Memory B cell (primary cell): Measurements from ENCODE around the gene RNF31.
A peak's percentile ranks its signal among the peaks of the same experiment; 100 is the strongest.
"Not testable (repeated sequence)": the region's sequence is repeated elsewhere in the genome, so short reads cannot be mapped to it uniquely, and the experiment has no call there.

ENCODE experiments used
- ATAC-seq: fragments of 150-1000 bp; cut with Tn5 transposase; 2 replicates; pipeline ENCODE4 v1.10.0; 2021; ENCODE audit warnings: low read depth, mild to moderate bottlenecking, moderate library complexity
- DNase-seq, 2 donors: peaks; one replicate each; pipeline ENCODE4 v3.0.0; 2022; ENCODE audit warnings: low spot score in 2 of 2
- H3K27ac Mint-ChIP-seq: one replicate; pipeline ENCODE4 v1.8.0; 2022; ENCODE audit warnings: mild to moderate bottlenecking, moderate library complexity, mixed read lengths
- H3K27me3 Mint-ChIP-seq: one replicate; pipeline ENCODE4 v1.8.0; 2022; ENCODE audit warnings: mixed read lengths
- H3K36me3 Mint-ChIP-seq: one replicate; pipeline ENCODE4 v1.8.0; 2022; ENCODE audit warnings: mild to moderate bottlenecking, mixed read lengths
- H3K4me1 Mint-ChIP-seq: one replicate; pipeline ENCODE4 v1.8.0; 2022; ENCODE audit warnings: mixed read lengths
- H3K4me3 Mint-ChIP-seq: one replicate; pipeline ENCODE4 v1.8.0; 2022; ENCODE audit warnings: mild to moderate bottlenecking, moderate library complexity, mixed read lengths
- H3K9me3 Mint-ChIP-seq: one replicate; pipeline ENCODE4 v1.8.0; 2022; ENCODE audit warnings: mixed read lengths

RNF31 gene

DNA sequence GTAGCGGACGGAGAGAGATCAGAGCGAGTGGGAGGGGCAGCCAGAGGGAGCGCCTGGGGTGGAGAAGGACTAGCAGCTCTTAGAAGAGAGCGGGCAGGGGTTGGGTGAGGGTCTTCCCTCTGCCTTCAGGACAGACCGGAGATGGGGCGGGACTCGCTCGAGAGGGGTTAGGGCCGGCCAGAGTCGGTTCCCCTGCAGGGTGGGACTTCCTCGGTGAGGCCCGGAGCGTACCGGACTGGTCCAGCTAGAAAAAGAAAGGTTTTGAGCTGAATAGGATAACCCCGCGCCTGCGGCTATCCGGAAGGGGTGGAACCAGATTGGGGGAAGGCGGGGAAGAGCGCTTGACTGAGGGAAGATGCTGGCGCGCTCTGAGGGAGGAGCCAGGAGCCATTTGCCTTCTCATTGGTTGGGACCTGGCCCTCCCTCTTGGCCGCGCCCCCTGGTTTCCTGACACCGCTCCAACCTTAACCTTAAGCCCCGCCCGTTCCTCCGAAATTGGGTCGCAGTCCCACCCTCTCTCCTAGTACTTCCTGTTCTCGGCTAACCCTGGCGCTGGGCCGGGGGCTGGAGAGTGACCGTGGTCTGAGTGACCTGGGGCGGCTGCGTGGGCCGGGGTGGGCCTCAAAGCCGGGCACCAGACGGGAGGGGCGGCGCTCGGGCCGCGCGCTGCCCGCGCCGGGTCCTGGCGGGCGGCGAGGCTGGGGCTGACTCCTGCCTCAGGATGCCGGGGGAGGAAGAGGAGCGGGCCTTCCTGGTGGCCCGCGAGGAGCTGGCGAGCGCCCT, at the start of gene RNF31:
Gene RNF31, plus strand, starts transcription at position 521 of the 783 bp plus-strand sequence. Its CDS starts 201 bp downstream, at position 722.
- no peaks in the 10 kb centered on the region for H3K9me3 Mint-ChIP-seq
- peak within 1 kb of the TSS; percentile 89 for H3K27ac Mint-ChIP-seq
- H3K36me3 Mint-ChIP-seq: peaks cover 25% of the 10 kb centered on the region
- ATAC-seq (peak; percentile 83), DNase-seq (peak; percentile 90 to 95)
- H3K4me3 Mint-ChIP-seq: peak within 1 kb of the TSS; percentile 99
- H3K27me3 Mint-ChIP-seq: no peaks in the 10 kb centered on the region
- peaks cover 47% of the 10 kb centered on the region for H3K4me1 Mint-ChIP-seq

DNA sequence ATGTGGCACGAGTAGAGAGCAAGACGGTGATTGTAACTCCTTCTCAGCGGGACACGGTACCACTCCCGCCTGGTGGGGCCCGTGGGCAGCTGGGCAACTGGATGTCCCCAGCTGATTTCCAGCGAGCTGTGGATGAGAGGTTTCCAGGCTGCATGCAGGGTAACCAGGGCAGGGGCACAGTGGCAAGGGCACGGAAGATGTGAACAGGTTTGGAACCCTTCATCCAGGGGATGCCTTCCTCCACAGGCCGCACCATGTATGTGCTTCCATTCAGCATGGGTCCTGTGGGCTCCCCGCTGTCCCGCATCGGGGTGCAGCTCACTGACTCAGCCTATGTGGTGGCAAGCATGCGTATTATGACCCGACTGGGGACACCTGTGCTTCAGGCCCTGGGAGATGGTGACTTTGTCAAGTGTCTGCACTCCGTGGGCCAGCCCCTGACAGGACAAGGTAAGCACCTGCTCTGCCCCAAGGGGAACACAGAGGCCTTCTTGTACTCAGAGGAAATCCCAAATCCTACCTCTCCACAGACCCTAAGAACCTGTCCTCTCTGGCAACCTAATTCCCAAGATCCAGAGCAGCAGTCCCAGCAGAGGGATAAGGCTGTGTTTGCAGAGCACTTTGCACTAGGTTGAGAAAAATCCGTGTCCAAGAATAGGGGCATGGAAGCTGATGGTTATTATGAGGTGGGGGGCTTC, 48.9 kb upstream of the RNF31 start:
- Mint-ChIP-seq H3K36me3 (peaks cover 17% of the 10 kb centered on the region), H3K27me3 (no peaks in the 10 kb centered on the region), H3K9me3 (no peaks in the 10 kb centered on the region), H3K4me3 (no peak overlapping the region), H3K27ac (no peak overlapping the region), H3K4me1 (peaks cover 21% of the 10 kb centered on the region)
- DNase-seq: no peak
- ATAC-seq: no peak

DNA sequence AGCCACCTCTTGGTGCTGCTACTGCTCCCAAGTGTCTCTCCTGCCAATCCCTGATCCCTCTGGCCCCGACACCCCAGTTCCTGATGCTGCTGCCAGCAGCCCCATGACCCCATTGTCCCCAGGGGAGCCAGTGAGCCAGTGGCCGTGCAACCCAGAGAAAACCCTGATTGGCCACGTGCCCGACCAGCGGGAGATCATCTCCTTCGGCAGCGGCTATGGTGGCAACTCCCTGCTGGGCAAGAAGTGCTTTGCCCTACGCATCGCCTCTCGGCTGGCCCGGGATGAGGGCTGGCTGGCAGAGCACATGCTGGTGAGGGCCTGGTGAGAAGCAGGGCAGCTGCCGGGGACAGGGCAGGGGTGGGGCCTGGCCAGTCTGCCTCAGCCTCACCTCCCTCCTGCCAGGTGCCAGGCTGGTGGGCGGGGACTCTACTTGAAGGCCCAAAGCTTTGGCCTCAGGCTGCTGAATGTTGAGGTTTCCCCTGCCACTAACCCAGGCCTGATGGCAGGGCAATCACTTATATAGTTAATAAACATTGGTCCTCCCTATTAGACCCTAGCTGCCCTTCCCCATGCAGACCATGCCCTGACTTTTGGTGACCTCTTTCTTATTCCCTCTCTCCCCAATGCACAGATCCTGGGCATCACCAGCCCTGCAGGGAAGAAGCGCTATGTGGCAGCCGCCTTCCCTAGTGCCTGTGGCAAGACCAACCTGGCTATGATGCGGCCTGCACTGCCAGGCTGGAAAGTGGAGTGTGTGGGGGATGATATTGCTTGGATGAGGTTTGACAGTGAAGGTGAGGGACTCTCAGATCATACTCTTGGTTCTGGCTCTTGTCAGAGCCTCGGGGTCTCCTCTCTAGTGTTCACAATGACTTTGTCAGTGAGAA, 48.1 kb upstream of the RNF31 start:
- Mint-ChIP-seq H3K27me3 (no peaks in the 10 kb centered on the region), H3K9me3 (no peaks in the 10 kb centered on the region), H3K4me3 (no peak overlapping the region), H3K36me3 (peaks cover 20% of the 10 kb centered on the region), H3K4me1 (peaks cover 16% of the 10 kb centered on the region), H3K27ac (no peak overlapping the region)
- ATAC-seq (no peak), DNase-seq (no peak)

DNA sequence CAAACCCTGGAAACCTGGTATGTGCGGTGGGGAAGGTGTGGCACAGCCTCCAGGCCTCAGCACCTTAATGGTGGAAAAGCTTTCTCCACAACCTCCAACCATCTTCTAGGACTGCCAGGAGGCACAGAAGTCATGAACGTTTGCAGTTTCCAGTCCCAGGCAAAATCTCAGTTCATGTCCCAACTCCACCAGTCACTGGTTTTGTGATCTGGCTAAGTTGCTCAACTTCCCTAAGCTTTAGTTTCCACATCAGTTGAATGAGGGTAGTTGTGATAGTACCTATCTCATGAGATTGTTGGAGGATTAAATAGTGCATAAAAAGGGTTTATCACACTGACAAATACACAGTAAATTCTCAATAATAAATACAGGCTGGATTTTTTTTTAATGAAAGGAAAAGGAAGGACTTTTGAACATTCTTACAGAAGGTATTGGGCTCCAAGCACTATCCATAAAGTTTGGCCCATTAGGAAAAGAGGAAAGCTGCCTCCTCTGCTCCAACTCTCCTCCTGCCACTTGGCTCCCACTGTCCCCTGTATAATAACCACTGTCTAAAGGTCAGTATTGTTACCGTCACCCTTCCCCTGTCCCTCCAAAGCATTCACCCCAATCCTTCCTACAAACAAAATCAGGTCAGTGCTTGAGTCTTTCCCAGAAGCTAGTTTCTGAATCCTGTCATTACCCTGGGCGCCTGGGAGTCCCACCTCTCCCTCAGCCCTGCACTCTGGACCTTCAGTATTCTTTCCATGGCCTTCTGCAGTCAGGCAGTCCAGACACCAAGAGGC, 46.9 kb upstream of the RNF31 start:
- peaks cover 24% of the 10 kb centered on the region for H3K36me3 Mint-ChIP-seq
- DNase-seq (no peak), ATAC-seq (no peak)
- peaks cover 14% of the 10 kb centered on the region for H3K4me1 Mint-ChIP-seq
- no peaks in the 10 kb centered on the region for H3K9me3 Mint-ChIP-seq
- H3K27me3 Mint-ChIP-seq: no peaks in the 10 kb centered on the region
- no peak overlapping the region for H3K4me3 Mint-ChIP-seq
- no peak overlapping the region for H3K27ac Mint-ChIP-seq

DNA sequence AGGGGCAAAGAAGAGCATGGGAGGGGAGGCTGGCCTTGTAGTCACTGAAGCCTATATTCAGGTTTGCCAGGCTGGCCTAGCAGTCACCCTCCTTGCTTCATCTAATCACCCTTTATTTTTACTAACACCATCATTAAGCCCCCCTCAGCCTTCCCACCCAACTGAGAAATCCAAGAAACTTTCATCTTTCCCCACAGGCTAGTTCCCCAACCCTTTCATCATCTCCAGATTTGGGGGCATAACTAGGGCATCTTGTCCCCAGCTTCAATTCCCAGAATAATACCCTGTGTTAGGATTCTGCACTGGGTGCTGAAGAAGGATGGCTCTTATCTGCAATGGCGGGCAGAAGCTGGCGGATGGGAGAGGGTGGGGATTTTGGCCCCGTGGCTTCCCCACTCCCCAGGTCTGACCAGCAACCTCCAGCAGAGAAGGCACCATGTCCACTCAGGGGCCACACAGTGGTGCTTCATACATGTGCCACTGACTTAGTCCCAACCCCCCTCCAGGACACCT, 46.3 kb upstream of the RNF31 start:
- Mint-ChIP-seq H3K9me3 (no peaks in the 10 kb centered on the region), H3K36me3 (peaks cover 24% of the 10 kb centered on the region), H3K27ac (no peak overlapping the region), H3K4me1 (peaks cover 9% of the 10 kb centered on the region), H3K27me3 (no peaks in the 10 kb centered on the region), H3K4me3 (no peak overlapping the region)
- DNase-seq (no peak), ATAC-seq (no peak)

DNA sequence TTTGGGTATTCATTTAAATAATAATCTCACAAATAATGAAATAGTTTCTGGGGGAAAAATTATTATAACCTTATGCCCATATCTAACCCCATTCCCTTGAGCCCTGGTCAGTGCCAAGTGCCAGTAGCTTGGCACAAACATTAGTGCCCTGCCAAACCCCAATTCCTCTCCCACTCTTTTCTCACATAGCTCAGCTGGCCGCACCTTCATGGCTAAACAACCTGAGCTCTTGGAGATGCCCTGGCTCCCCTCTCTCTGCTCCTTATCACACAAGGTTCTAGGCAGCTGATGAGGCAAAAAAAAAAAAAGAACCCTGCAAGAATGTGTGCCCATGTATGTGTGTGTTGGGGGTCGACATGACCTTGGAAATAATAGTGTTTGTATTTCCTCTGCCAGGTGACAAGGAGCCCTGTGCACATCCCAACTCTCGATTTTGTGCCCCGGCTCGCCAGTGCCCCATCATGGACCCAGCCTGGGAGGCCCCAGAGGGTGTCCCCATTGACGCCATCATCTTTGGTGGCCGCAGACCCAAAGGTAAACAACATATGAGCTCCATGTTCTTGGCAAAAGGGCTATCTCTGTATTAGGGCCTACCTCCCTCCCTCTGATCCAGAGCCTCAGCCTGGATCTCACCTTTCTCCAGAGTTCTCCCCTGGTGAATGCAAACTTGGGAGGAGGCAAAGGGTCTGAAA, 44.8 kb upstream of the RNF31 start:
- H3K4me3 Mint-ChIP-seq: no peak overlapping the region
- no peaks in the 10 kb centered on the region for H3K9me3 Mint-ChIP-seq
- DNase-seq (no peak), ATAC-seq (no peak)
- peaks cover 2% of the 10 kb centered on the region for H3K4me1 Mint-ChIP-seq
- H3K36me3 Mint-ChIP-seq: peaks cover 19% of the 10 kb centered on the region
- H3K27me3 Mint-ChIP-seq: no peaks in the 10 kb centered on the region
- H3K27ac Mint-ChIP-seq: no peak overlapping the region

DNA sequence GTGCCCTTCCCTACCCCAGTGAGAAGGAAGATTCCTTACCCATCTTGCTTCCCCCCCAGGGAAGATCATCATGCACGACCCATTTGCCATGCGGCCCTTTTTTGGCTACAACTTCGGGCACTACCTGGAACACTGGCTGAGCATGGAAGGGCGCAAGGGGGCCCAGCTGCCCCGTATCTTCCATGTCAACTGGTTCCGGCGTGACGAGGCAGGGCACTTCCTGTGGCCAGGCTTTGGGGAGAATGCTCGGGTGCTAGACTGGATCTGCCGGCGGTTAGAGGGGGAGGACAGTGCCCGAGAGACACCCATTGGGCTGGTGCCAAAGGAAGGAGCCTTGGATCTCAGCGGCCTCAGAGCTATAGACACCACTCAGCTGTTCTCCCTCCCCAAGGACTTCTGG, 43.8 kb upstream of the RNF31 start:
- no peaks in the 10 kb centered on the region for H3K9me3 Mint-ChIP-seq
- peaks cover 19% of the 10 kb centered on the region for H3K36me3 Mint-ChIP-seq
- no peaks in the 10 kb centered on the region for H3K27me3 Mint-ChIP-seq
- peaks cover 2% of the 10 kb centered on the region for H3K4me1 Mint-ChIP-seq
- H3K27ac Mint-ChIP-seq: no peak overlapping the region
- ATAC-seq: no peak
- no peak overlapping the region for H3K4me3 Mint-ChIP-seq
- no peak for DNase-seq

DNA sequence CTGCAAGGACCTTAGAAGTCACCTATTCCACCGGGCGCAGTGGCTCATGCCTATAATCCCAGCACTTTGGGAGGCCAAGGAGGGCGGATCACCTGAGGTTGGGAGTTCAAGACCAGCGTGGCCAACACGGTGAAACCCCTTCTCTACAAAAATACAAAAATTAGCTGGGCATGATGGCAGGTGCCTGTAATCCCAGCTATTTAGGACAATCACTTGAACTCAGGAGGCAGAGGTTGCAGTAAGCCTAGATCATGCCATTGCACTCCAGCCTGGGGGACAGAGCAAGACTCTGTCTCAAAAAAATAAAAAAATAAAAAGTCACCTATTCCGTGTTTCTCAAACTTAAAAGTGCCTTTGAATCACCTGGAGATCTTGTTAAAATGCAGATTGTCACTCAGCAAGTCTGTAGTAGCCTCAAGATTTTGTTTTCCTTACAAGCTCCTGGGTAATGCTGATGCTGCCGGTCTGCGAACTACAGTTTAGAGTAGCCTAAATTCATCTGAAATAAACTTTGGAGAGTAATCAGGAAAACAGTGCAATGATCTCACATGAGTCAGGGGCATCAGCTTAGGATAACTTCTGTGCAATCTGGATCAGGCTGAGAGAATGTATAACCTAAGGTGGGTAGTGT, 41.6 kb upstream of the RNF31 start:
- not testable (repeated sequence) for H3K27me3 Mint-ChIP-seq, H3K27ac Mint-ChIP-seq, ATAC-seq, DNase-seq, H3K36me3 Mint-ChIP-seq, H3K4me1 Mint-ChIP-seq, H3K9me3 Mint-ChIP-seq, H3K4me3 Mint-ChIP-seq

DNA sequence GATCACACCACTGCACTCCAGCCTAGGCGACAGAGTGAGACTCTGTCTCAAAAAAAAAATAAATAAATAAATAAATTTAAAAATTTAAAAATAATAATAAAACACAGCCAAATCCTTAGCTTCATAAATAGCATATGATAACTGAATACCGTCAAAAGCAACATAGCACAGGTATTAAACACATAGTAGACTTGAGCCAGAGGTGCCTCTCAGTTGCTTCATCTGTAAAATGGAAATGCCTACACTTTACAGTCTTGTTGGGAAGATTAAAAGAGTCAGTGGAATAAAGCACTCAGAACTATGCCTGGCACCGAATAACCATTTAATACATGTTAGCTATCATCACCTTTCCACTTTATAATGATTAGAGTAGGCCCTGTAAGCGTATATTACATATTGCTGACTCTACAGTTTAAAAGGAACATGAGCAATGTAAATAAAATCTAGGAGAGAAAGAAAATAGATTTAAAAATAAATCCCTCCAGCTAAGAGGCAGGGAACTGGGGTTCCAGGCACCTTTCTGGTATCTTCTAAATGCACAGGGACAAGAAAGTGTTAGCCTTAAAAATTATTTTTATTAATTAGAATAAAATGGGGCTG, 40.5 kb upstream of the RNF31 start:
- peaks cover 9% of the 10 kb centered on the region for H3K36me3 Mint-ChIP-seq
- DNase-seq (no peak), ATAC-seq (no peak)
- H3K4me1 Mint-ChIP-seq: peaks cover 7% of the 10 kb centered on the region
- no peak overlapping the region for H3K27ac Mint-ChIP-seq
- H3K4me3 Mint-ChIP-seq: no peak overlapping the region
- H3K9me3 Mint-ChIP-seq: no peaks in the 10 kb centered on the region
- no peaks in the 10 kb centered on the region for H3K27me3 Mint-ChIP-seq

DNA sequence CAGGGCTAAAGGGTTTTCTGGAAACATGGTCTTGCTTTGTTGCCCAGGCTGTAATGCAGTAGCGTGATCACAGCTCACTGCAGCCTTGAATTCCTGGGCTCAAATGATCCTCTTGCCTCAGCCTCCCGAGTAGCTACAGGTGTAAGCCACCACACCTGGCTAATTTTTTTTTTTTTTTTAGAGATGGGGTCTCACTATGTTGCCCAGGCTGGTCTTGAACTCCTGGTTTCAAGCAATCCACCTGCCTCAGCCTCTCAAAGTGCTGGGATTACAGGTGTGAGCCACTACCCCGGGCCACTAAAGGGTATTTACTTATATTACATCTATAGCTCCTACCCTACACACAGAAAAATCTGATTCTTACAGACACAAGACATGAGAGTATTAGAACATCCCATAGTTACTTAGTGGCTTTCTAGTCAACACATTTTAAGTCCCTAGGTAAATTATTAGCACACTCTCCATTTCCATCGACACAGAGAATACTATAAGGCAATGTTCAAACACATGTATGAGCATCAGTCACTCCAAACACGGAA, 38.9 kb upstream of the RNF31 start:
- DNase-seq (no peak), ATAC-seq (peak; percentile 10)
- Mint-ChIP-seq H3K36me3 (peaks cover 7% of the 10 kb centered on the region), H3K27me3 (no peaks in the 10 kb centered on the region), H3K4me1 (peaks cover 6% of the 10 kb centered on the region), H3K27ac (peak overlapping the region; percentile 87), H3K4me3 (no peak overlapping the region), H3K9me3 (no peaks in the 10 kb centered on the region)

DNA sequence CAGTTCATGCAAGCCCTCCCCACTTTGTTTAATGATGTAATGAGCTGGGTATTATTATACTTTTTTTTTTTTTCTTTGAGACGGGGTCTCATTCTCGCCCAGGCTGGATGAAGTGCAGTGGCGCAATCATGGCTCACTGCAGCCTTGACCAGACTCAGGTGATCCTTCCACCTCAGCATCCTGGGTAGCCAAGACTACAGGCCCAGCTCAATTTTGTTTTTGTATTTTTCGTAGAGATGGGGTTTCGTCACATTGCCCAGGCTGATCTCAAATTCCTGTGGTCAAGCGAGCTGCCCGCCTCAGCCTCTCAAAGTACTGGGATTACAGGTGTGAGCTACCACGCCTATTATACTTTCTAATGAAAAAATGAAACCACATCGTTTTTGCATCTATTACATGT, 37.2 kb upstream of the RNF31 start:
- H3K4me1 Mint-ChIP-seq: peaks cover 6% of the 10 kb centered on the region
- no peak overlapping the region for H3K4me3 Mint-ChIP-seq
- H3K27ac Mint-ChIP-seq: no peak overlapping the region
- no peaks in the 10 kb centered on the region for H3K9me3 Mint-ChIP-seq
- DNase-seq (no peak), ATAC-seq (no peak)
- no peaks in the 10 kb centered on the region for H3K36me3 Mint-ChIP-seq
- H3K27me3 Mint-ChIP-seq: no peaks in the 10 kb centered on the region

DNA sequence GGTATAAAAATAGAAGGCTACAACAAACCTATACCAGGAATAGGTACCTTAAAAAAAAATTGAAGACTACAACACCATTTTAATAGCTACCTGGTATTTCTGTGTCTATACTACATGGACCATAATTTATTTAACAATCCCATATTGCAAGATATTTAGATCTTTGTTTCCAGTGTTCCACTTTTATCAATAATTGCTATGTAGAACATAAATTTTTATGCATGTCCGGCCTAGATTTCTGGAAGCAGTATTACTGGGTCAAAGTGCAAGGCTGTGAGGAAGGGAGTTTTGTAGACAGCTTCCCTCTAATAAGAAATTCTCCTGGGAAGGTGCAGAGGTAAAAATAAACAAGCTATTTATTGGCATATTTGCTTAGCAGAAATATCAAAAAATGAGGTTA, 36.8 kb upstream of the RNF31 start:
- H3K4me3 Mint-ChIP-seq: no peak overlapping the region
- no peak overlapping the region for H3K27ac Mint-ChIP-seq
- H3K4me1 Mint-ChIP-seq: peaks cover 9% of the 10 kb centered on the region
- DNase-seq (no peak), ATAC-seq (no peak)
- H3K27me3 Mint-ChIP-seq: no peaks in the 10 kb centered on the region
- no peaks in the 10 kb centered on the region for H3K9me3 Mint-ChIP-seq
- H3K36me3 Mint-ChIP-seq: no peaks in the 10 kb centered on the region
